HG03521 (cell line): Measurements from ENCODE around the gene MYH11.
"Not testable (repeated sequence)": the region's sequence is repeated elsewhere in the genome, so short reads cannot be mapped to it uniquely, and the experiment has no call there.

Source experiments
- ATAC-seq: cut with Tn5 transposase; IDR thresholded peaks from one replicate; pipeline ENCODE4 v1.9.1; 2021; ENCODE audit warnings: mild to moderate bottlenecking, moderate library complexity; ENCODE audit not compliant: unreplicated experiment

The MYH11 gene

DNA sequence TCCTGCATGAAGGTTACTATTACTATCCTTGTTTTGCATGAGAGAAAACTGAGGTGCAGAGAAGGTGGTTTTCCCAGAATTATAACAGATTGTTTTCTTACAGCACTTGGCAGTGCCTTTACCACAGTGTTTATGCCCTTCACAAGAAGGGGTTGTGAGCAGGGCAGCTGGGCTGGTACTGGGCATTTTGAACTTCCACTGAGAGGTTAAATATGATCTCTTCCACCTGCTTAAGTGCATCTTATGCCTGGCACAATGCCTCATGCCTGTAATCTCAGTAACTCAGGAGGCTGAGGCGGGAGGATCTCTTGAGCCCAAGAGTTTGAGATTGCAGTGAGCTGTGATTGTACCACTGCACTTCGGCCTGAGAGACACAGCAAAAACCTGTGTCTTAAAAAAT lies 170.5 kb downstream of the MYH11 start:
- no peak for ATAC-seq

DNA sequence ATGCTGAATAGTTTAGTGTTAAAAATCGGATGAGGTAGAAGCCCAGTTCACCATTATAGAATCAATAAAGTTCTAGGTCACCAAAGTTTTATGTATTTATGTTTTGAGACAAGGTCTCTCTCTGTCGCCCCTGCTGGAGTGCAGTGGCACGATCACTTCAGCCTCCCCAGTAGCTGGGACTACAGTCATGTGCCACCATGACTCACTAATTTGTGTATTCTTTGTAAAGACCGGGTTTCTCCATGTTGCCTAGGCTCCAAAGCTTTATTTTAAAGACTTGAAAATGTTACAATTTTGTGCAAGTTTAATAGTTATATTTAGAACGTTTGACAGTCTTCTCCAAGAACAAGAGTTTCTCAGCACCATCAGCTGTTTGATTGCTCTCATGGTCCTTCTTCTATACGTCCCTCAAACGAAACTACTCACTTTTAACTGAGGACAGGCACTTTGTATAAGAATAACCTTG lies 174.7 kb downstream of the MYH11 start:
- ATAC-seq, result no peak

DNA sequence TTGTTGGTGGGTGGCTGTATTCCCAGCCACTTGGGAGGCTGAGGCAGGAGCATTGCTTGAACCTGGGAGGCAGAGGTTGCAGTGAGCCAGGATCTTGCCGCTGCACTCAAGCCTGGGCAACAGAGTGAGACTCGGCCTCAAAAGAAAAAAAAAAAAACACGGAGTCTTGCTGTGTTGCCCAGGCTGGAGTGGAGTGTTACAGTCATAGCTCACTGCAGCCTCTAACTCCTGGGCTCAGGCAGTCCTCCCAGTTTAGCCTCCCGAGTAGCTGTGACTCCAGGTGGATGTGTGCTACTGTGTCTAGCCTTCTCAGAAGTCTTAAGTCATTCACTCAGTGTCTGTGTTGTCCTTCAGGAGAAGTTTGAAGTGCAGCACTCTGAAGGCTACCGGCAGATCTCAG lies 179.4 kb downstream of the MYH11 start:
- no peak for ATAC-seq

DNA sequence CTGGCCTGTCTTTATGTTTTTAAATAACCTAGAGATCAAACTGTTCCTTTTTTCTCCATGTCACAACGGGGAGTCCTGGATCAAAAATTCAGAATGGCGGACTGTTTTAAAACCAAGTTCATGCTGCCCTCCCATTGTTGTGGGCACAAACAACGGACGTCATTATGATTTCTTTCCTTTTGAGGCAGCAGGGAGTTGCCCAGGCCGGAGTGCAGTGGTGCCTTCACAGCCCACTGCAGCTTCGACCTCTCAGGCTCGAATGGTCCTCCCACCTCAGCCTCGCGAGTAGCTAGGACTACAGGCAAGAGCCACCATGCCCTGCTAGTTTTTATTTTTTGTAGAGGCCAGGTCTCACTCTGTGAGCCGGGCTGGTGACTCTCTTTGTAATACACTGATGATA lies 180.3 kb downstream of the MYH11 start:
- no peak for ATAC-seq

DNA sequence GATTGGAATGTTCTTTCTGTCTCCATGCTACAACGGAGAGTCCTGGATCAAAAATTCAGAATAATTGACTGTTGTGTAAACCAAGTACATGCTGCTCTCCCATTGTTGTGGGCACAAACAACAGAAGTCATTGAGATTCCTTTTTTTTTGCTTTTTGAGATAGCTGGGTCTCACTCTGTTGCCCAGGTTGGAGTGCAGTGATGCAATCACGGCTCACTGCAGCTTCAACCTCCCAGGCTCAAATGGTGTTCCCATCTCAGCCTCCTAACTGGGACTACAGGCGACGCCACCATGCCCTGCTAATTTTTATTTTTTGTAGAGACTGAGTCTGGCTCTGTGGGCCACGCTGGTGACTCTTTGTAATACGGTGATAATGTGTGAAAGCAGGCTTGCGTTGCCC lies 182.3 kb downstream of the MYH11 start:
- no peak for ATAC-seq

DNA sequence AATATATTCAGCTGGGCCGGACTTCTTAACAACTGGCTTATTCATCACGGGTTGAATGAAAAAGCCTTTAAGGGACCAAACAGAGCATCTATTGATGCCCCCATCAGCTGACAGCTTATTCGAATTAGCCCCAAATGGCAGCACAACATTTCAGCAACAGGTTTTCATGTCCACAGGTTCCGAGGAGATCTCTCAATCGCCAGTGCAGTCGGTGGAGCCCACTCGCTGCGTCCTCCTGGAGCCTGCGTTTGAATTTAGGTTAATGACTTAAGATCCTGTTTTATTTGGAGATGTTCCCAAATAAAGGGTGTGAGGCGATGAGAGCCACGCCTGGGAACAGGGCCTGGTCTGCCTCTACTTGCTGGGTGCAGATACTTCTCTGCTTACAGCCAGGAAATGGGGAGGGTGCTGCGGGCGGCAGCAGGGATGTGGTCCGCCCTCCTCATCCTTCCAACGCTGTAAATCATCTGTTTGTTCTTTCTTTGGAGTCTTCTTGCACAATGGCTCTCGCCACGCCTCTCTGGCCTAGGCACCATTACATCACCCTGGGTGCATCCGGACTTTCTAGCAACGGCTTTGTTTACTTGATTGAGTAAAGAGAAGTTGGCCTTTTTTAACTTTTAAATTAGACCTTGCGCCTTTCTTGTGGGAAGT lies 184.2 kb downstream of the MYH11 start:
- no peak for ATAC-seq

DNA sequence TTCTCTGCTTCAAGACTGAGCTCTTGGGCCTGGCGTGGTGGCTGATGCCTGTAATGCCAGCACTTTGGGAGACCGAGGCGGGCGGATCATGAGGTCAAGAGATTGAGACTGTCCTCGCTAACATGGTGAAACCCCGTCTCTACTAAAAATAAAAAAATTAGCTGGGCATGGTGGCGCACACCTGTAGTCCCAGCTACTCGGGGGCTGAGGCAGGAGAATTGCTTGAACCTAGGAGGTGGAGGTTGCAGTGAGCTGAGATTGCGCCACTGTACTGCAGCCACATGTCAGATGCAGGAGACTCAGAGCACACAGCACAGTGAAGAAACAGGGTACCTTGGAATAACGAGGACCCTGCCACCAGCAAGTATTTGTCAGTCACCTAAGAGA lies 184.7 kb downstream of the MYH11 start:
- not testable (repeated sequence) for ATAC-seq

DNA sequence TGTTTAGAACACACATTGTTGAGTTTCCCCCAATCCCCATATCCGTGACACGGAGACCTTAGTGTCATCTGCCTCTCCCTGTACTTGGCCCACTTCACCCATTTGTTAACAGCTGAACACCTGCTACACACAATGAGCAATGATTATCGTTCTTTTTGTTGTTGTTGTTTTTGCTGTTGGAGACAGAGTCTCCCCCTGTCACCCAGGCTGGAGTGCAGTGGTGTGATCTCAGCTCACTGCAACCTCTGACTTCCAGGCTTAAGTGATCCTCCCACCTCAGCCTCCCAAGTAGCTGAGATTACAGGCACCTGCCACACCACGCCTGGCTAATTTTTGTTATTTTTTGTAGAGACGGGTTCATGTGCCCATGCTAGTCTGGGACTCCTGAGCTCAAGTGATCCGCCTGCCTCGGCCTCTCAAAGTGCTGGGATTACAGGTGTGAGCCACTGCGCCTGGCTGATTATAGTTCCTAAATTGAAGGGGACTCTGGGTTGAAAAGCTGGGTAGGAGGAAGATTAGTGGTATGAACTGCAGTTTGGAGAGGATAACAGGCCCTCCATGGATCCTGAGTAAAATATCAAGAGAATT lies 185.2 kb downstream of the MYH11 start:
- ATAC-seq, result no peak

DNA sequence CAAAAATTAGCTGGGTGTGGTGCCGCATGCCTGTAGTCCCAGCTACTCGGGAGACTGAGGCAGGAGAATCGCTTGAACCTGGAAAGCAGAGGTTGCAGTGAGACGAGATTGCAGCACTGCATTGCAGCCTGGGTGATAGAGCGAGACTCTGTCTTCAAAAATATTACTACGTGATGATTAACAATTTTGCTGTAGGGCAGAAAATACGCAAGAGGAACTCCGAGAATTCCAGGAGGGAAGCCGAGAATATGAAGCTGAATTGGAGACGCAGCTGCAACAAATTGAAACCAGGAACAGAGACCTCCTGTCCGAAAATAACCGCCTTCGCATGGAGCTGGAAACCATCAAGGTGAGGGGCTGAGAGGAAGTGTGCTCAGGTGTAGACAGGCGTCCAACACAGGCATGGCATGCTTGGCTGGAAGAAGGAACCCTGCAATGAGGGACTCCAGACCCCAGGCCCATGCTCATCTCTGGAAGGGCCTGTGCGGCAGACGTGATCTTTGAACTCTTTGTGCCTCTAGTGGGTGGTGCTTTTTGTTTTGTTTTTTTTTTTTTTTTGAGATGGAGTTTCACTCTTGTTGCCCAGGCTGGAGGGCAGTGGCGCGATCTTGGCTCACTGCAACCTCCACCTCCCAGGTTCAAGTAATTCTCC lies 189.6 kb downstream of the MYH11 start:
- ATAC-seq, result no peak

DNA sequence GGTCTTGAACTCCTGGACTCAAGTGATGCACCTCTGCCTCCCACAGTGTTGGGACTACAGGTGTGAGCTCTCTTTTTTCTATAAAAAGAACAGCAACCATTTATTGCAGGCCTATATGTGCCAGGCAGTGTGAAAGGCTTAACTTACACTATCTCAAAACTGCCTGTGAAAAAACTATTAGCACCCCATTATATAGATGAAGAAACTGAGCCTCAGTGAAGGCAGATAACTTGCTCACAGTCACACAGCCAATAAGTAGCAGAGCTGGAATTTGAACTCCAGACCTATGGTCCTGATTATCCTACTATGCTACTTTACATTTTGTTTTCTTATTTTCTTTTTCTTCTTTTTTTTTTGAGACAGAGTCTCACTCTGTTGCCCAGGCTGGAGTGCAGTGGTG lies 191.7 kb downstream of the MYH11 start:
- ATAC-seq, result no peak

DNA sequence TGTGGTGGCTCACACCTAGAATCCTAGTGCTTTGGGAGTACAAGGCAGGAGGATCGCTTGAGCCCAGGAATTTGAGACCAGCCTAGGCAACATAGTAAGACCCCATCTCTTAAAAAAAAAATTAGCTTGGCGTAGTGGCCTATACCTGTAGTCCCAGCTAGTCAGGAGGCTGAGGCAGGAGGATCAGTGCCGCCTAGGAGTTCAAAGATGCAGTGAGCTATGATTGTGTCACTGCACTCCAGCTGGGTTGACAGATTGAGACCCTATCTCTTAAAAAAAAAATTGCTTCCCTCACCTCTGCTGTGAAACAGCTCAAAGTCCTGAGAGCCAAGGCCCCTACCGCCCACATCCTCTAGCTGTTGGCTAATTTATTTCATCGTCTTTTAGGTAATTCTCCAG lies 196.6 kb downstream of the MYH11 start:
- no peak for ATAC-seq

DNA sequence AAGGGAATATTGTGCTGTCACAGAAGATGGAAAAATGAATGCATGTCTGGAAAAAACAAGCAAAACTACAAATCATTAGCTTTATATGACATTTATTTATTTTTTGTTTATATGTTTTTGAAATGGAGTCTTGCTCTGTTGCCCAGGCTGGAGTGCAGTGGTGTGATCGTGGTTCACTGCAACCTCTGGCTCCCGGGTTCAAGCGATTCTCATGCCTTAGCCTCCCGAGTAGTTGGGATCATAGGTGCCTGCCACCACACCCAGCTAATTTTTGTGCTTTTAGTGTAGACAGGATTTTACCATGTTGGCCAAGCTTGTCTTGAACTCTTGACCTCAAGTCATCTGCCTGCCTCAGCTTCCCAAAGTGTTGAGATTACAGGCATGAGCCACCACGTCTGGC lies 198.3 kb downstream of the MYH11 start:
- ATAC-seq, result no peak

DNA sequence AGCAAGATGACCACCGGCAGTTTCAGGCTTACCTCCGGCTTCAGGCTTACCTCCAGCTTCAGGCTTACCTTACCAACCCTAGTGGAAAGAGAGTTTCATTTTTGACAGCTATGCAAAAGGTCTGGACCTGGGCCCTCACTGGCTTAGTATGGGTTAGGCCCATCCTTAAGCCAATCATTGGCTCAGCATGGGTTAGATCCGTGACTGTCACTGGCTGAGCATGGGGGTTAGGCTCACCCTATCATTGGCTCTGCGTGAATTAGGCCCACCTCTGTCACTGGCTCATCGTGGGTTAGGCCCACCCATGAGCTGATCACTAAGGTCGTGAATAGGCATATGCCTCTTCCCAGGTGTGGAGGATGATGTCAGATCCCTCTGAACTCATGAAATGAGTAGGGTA lies 198.7 kb downstream of the MYH11 start:
- no peak for ATAC-seq

DNA sequence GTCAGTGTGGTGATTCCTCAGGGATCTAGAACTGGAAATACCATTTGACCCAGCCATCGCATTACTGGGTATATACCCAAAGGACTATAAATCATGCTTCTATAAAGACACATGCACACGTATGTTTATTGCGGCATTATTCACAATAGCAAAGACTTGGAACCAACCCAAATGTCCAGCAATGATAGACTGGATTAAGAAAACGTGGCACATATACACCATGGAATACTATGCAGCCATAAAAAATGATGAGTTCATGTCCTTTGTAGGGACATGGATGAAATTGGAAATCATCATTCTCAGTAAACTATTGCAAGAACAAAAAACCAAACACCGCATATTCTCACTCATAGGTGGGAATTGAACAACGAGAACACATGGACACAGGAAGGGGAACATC lies 201.3 kb downstream of the MYH11 start:
- not testable (repeated sequence) for ATAC-seq

DNA sequence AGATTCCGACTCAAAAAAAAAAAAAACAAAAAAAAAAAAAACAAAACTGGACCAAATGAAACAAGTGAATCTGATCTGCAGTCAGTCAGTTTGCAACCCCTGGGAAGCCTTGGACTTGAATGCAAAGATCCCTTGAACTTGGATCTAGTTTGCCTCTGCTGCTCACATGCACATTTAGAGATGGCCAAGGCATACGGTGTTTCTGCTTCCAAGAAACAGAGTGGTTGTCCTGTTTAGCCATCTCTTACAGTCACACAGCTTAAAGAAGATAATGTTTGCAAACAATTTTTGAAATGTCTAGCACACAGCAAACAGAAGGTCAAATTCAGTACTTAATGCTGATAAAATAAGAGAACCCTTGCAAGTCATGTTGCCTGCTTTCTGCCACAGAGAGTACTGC lies 202.2 kb downstream of the MYH11 start:
- ATAC-seq, result no peak

DNA sequence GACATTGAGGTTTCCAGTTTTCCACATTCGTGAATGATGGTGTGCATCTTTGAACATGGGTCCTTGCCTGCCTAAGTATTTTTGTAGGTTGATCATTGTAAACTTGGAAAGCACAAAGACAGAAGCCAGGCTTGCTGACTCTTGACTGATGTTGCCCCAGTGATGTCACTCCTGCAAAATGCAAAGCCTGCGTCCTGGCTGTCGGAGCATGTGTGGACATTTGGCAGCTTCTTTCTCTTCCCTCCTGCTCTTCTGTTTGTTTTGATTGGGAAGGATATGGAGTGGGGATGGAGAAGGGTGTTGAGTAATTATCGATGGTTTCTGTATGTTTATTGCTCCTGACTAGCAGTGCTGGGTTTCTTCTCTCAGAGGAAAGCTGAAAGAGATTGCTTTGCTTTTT lies 203.6 kb downstream of the MYH11 start:
- no peak for ATAC-seq
